SK-N-SH (cell line): ENCODE measurements around the gene ADAMTS15. TPM values are rescaled to one million over a fixed set of nuclear protein-coding genes. Genes with fewer than 3 reads are reported as not detected.

Experiments
- CTCF ChIA-PET: fragments of 300-600, 350-600 bp; formaldehyde crosslinking; extraction: SDS; loops from one replicate; lab custom pipeline; 2021; lab: Yijun Ruan, JAX
- POLR2A ChIA-PET: fragments of 350-600 bp; sonication (Branson Sonifier 250); formaldehyde crosslinking; extraction: SDS; loops from one replicate; lab custom pipeline; 2020; ENCODE audit warnings: antibody characterized with exemption, inconsistent platforms; lab: Yijun Ruan, JAX
- DNase-seq: peaks from one replicate; pipeline ENCODE4 v3.0.0; 2012
- H2AFZ ChIP-seq: fragments of 200-600 bp; sonication (generic); 2 replicates; pipeline ENCODE4 v1.8.1; 2016; ENCODE audit warnings: antibody characterized with exemption, mild to moderate bottlenecking, low read depth
- H3F3A ChIP-seq: fragments of 200-600 bp; sonication (generic); replicated peaks from 2 replicates; pipeline ENCODE3; 2016; ENCODE audit warnings: antibody characterized with exemption, mild to moderate bottlenecking; ENCODE audit not compliant: insufficient read depth
- H3K27ac ChIP-seq, 2 experiments: fragments of 200-500 bp in 1 of 2; fragments of 200-600 bp in 1 of 2; sonication (Bioruptor generic) in 1 of 2; sonication (generic), shearing (Covaris generic) in 1 of 2; 2 replicates each; pipeline versions ENCODE4 v1.5.1 to v1.6.1; 2014 to 2016; ENCODE audit warnings: low read depth in 2 of 2, inconsistent platforms in 1 of 2, low read length in 1 of 2, mild to moderate bottlenecking in 1 of 2, mixed read lengths in 1 of 2
- H3K27me3 ChIP-seq: fragments of 200-600 bp; sonication (generic), shearing (Covaris generic); 2 replicates; pipeline ENCODE4 v1.6.1; 2016; ENCODE audit warnings: mixed run types; ENCODE audit not compliant: insufficient read depth
- H3K36me3 ChIP-seq, 2 experiments: fragments of 200-500 bp in 1 of 2; fragments of 200-600 bp in 1 of 2; sonication (Bioruptor generic) in 1 of 2; sonication (generic) in 1 of 2; replicated peaks in 1 of 2; 2 replicates each; pipeline versions ENCODE3 to v1.5.1; 2014 to 2016; ENCODE audit warnings: low read length in 1 of 2, mild to moderate bottlenecking in 1 of 2; ENCODE audit not compliant: insufficient read depth in 2 of 2, control insufficient read depth in 1 of 2
- H3K4me1 ChIP-seq, 2 experiments: fragments of 200-500 bp in 1 of 2; fragments of 200-600 bp in 1 of 2; sonication (Bioruptor generic) in 1 of 2; sonication (generic), shearing (Covaris generic) in 1 of 2; 2 replicates each; pipeline versions ENCODE4 v1.5.1 to v1.6.1; 2014 to 2016; ENCODE audit warnings: low read depth in 1 of 2, low read length in 1 of 2, mixed run types in 1 of 2; ENCODE audit not compliant: insufficient read depth in 2 of 2, control insufficient read depth in 1 of 2
- H3K4me2 ChIP-seq: fragments of 200-600 bp; sonication (generic), shearing (Covaris generic); 2 replicates; pipeline ENCODE4 v1.6.1; 2017; ENCODE audit warnings: mixed run types
- H3K4me3 ChIP-seq, 2 experiments: fragments of 200-500 bp in 1 of 2; fragments of 200-600 bp in 1 of 2; sonication (Bioruptor generic) in 1 of 2; sonication (generic), shearing (Covaris generic) in 1 of 2; 2 replicates each; pipeline versions ENCODE4 v1.5.1 to v1.8.1; 2014 to 2016; ENCODE audit warnings: low read depth in 2 of 2, inconsistent platforms in 1 of 2, low read length in 1 of 2, mild to moderate bottlenecking in 1 of 2, mixed read lengths in 1 of 2, moderate library complexity in 1 of 2
- H3K79me2 ChIP-seq: fragments of 200-600 bp; sonication (generic); 2 replicates; pipeline ENCODE4 v1.8.1; 2017; ENCODE audit warnings: mild to moderate bottlenecking; ENCODE audit not compliant: insufficient read depth
- H3K9ac ChIP-seq: fragments of 200-600 bp; sonication (generic); 2 replicates; pipeline ENCODE4 v1.6.1; 2017; ENCODE audit warnings: mixed run types
- H3K9me2 ChIP-seq: fragments of 200-600 bp; sonication (generic); 2 replicates; pipeline ENCODE4 v1.6.1; 2017; ENCODE audit warnings: mixed run types
- H3K9me3 ChIP-seq: fragments of 200-600 bp; sonication (generic); 2 replicates; pipeline ENCODE4 v1.6.1; 2017; ENCODE audit warnings: mixed run types, mild to moderate bottlenecking, moderate library complexity
- H4K20me1 ChIP-seq: fragments of 200-600 bp; sonication (generic); 2 replicates; pipeline ENCODE4 v1.6.1; 2017; ENCODE audit warnings: mild to moderate bottlenecking, mixed run types; ENCODE audit not compliant: insufficient read depth
- CHD2 ChIP-seq: fragments of 150-350 bp; IDR thresholded peaks from 2 replicates; pipeline ENCODE4 v1.6.1; 2018; ENCODE audit warnings: low read length; ENCODE audit not compliant: partially characterized antibody
- ELF1 ChIP-seq: IDR thresholded peaks from 2 replicates; pipeline ENCODE4 v1.4.0; 2012
- FOSL2 ChIP-seq: IDR thresholded peaks from 2 replicates; pipeline ENCODE4 v1.4.0; 2012; ENCODE audit warnings: low read depth, mild to moderate bottlenecking, moderate library complexity, borderline replicate concordance
- FOXJ3 ChIP-seq: sonication (generic); formaldehyde crosslinking; IDR thresholded peaks from 2 replicates; pipeline ENCODE4 v1.5.1; 2020; ENCODE audit warnings: mild to moderate bottlenecking, missing genetic modification reagents
- FOXM1 ChIP-seq: IDR thresholded peaks from 2 replicates; pipeline ENCODE4 v1.4.0; 2012; ENCODE audit warnings: low read depth, mild to moderate bottlenecking
- GABPA ChIP-seq: IDR thresholded peaks from 2 replicates; pipeline ENCODE4 v1.4.0; 2012; ENCODE audit warnings: low read depth, mild to moderate bottlenecking
- GATA2 ChIP-seq: sonication (generic); formaldehyde crosslinking; IDR thresholded peaks from 2 replicates; pipeline ENCODE4 v1.5.0; 2020; ENCODE audit warnings: mild to moderate bottlenecking, missing genetic modification reagents
- MXI1 ChIP-seq: IDR thresholded peaks from 2 replicates; pipeline ENCODE4 v1.6.1; 2012; ENCODE audit warnings: mild to moderate bottlenecking, low read depth, low read length, improper control_type of control experiment
- NFIC ChIP-seq: IDR thresholded peaks from 2 replicates; pipeline ENCODE4 v1.4.0; 2012; ENCODE audit warnings: borderline replicate concordance
- POLR2AphosphoS5 ChIP-seq: IDR thresholded peaks from 2 replicates; pipeline ENCODE4 v1.6.1; 2012; ENCODE audit warnings: low read depth, low read length
- RFX5 ChIP-seq: IDR thresholded peaks from 2 replicates; pipeline ENCODE4 v1.6.1; 2012; ENCODE audit warnings: mild to moderate bottlenecking, improper control_type of control experiment, low read length
- RXRA ChIP-seq: IDR thresholded peaks from 2 replicates; pipeline ENCODE4 v1.4.0; 2012; ENCODE audit warnings: low read depth, mild to moderate bottlenecking, borderline replicate concordance
- TAF1 ChIP-seq: IDR thresholded peaks from 2 replicates; pipeline ENCODE4 v1.6.1; 2012; ENCODE audit warnings: low read depth, mild to moderate bottlenecking, low read length, moderate library complexity, borderline replicate concordance
- TEAD4 ChIP-seq: IDR thresholded peaks from 2 replicates; pipeline ENCODE4 v1.4.0; 2012; ENCODE audit warnings: mild to moderate bottlenecking, borderline replicate concordance; ENCODE audit not compliant: insufficient read depth
- YY1 ChIP-seq: IDR thresholded peaks from 2 replicates; pipeline ENCODE4 v1.4.0; 2012; ENCODE audit warnings: low read depth, mild to moderate bottlenecking
- WGBS: methylation state at CpG from one replicate; pipeline ENCODE4 v1.1.6; 2017; ENCODE audit warnings: low lambda C conversion rate; 5-methylcytosine and 5-hydroxymethylcytosine counted together
- polyA plus RNA-seq, 3 experiments: library from polyadenylated mRNA; depleted of rRNA; stranded (reverse); fragments of >200 nt; gene quantifications; 2 replicates each; pipeline ENCODE4 v1.2.3, GENCODE V29; 2012

The ADAMTS15 gene
- polyA plus RNA-seq, 1 of the 3 experiments (the other 2 are of a cell fraction), result 1.1 TPM

DNA sequence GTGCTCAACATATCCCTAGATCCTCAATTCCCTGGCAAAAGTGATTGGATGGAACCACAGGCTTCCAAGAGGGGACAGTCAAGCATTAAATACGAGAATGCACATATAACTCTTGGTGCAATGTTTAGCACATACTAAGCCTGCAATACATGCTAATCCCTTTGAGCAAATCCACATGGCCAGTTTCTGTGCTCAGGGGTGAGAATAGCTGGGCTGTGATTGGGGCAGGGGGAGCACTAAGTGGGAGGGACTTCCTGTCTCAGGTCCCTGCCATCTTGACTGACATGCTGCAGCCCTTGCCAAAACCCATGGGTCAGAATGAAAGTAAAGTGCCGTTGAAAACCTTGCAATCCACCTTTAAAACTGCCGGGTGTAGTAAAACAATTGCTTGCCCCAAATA is 2.7 kb upstream of the ADAMTS15 start:
- H3K79me2 ChIP-seq, result no peaks in the 10 kb centered on the region
- CTCF ChIA-PET, result interaction anchor here (1.1 to 25.8 kb wide), 5 partner anchors 11 to 449 kb away, joined by 4 to 747 read pairs (median 4); no protein-coding TSS in a partner anchor
- H3K4me3 ChIP-seq, result no peak overlapping the region
- no peak for DNase-seq
- no peaks in the 10 kb centered on the region for H4K20me1 ChIP-seq
- H3K27me3 ChIP-seq, result no peaks in the 10 kb centered on the region
- H3K9ac ChIP-seq, result no peak overlapping the region
- H3K4me2 ChIP-seq, result no peak overlapping the region
- no peaks in the 10 kb centered on the region for H3K9me2 ChIP-seq
- TF ChIP-seq ELF1, result no peak
- no peak for TF ChIP-seq FOXM1
- no peak for TF ChIP-seq TAF1
- no peak for TF ChIP-seq YY1
- no peak for TF ChIP-seq FOSL2
- no peak for TF ChIP-seq FOXJ3
- no peak for TF ChIP-seq TEAD4
- no peak for TF ChIP-seq POLR2AphosphoS5
- no peak for TF ChIP-seq RXRA
- TF ChIP-seq GABPA, result no peak
- TF ChIP-seq RFX5, result no peak
- no peak for TF ChIP-seq NFIC
- no peak for TF ChIP-seq CHD2
- no peak overlapping the region for H3K27ac ChIP-seq
- H2AFZ ChIP-seq, result no peak overlapping the region
- no peaks in the 10 kb centered on the region for H3F3A ChIP-seq
- H3K4me1 ChIP-seq, result peaks cover 0 to 9% of the 10 kb centered on the region in 2 experiments; a peak in 2 of 4 replicates
- POLR2A ChIA-PET, result no interaction called here
- no peaks in the 10 kb centered on the region for H3K9me3 ChIP-seq
- 96% methylated on average over 2 of the region's 3 CpGs for WGBS
- H3K36me3 ChIP-seq, result no peaks in the 10 kb centered on the region

GRCh38 chr11:130448039-130448415 is 418 bp upstream of the ADAMTS15 start:
- Histone ChIP-seq H3F3A (peaks cover 3% of the 10 kb centered on the region), H3K4me1 (peaks cover 0 to 9% of the 10 kb centered on the region in 2 experiments; a peak in 2 of 4 replicates), H3K27ac (no peak overlapping the region; a peak in 1 of 4 replicates), H3K4me3 (peak overlapping the region; percentile 59 to 83), H3K79me2 (no peaks in the 10 kb centered on the region), H3K9me3 (no peaks in the 10 kb centered on the region), H3K9me2 (no peaks in the 10 kb centered on the region), H3K9ac (peak overlapping the region; percentile 54; the same call in 1 of the 2 replicates), H3K4me2 (peak overlapping the region; percentile 98), H4K20me1 (no peaks in the 10 kb centered on the region), H2AFZ (peak overlapping the region; percentile 92), H3K27me3 (no peaks in the 10 kb centered on the region), H3K36me3 (no peaks in the 10 kb centered on the region)
- ChIA-PET POLR2A (no interaction called here), CTCF (interaction anchor here (1.2 to 25.8 kb wide), 6 partner anchors 11 to 422 kb away, joined by 3 to 747 read pairs (median 4); no protein-coding TSS in a partner anchor)
- 15% methylated on average over 11 of the region's 11 CpGs for WGBS
- TF ChIP-seq MXI1 (no peak), GATA2 (CRISPR knock-in tag) (0 out of 2 replicates have a peak, but pooled peaks have one; percentile 11)
- no peak for DNase-seq
